ENCODE data around the gene ANXA11. TPM values are rescaled to one million over a fixed set of nuclear protein-coding genes. Genes with fewer than 3 reads are reported as not detected.

ANXA11 gene
- total RNA-seq, 3 donors from 2014 or later: 252 to 424 (median 367) TPM

DNA sequence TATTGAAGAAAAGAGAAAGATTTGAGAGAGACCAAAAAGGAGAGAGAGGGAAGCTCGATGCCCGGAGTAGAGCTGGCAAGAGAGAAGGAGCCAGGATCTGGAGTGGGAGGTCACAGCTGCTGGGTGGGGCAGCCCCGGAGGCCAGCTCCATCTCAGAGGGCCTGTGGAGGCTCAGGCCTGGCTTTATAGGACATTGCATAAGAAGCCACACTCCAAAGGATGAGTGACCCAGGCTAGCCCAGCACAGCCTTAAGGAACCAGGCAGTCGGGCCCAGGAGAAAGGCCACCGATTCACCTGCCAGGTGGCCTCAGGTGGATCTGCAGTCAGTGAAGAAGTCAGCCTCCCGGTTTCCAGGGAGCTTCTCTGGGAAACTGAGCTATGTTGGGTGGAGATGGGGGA lies 72.1 kb downstream of the ANXA11 start:
- H3K36me3 ChIP-seq (ENCODE audit: low read depth): no peaks in the 10 kb centered on the region
- intact Hi-C loops (cut with DNase I, micrococcal nuclease): no loop called here
- no peaks in the 10 kb centered on the region for H3K4me1 ChIP-seq (ENCODE audit: low read depth)
- H3K9me3 ChIP-seq: no peaks in the 10 kb centered on the region
- DNase-seq: peak in 1 of 3 donors; percentile 60
- ATAC-seq: no peak
- no peak overlapping the region for H3K4me3 ChIP-seq
- TF ChIP-seq, protein P1, sequence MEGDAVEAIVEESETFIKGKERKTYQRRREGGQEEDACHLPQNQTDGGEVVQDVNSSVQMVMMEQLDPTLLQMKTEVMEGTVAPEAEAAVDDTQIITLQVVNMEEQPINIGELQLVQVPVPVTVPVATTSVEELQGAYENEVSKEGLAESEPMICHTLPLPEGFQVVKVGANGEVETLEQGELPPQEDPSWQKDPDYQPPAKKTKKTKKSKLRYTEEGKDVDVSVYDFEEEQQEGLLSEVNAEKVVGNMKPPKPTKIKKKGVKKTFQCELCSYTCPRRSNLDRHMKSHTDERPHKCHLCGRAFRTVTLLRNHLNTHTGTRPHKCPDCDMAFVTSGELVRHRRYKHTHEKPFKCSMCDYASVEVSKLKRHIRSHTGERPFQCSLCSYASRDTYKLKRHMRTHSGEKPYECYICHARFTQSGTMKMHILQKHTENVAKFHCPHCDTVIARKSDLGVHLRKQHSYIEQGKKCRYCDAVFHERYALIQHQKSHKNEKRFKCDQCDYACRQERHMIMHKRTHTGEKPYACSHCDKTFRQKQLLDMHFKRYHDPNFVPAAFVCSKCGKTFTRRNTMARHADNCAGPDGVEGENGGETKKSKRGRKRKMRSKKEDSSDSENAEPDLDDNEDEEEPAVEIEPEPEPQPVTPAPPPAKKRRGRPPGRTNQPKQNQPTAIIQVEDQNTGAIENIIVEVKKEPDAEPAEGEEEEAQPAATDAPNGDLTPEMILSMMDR (IDR thresholded peaks at IDR 0.05): no peak

DNA sequence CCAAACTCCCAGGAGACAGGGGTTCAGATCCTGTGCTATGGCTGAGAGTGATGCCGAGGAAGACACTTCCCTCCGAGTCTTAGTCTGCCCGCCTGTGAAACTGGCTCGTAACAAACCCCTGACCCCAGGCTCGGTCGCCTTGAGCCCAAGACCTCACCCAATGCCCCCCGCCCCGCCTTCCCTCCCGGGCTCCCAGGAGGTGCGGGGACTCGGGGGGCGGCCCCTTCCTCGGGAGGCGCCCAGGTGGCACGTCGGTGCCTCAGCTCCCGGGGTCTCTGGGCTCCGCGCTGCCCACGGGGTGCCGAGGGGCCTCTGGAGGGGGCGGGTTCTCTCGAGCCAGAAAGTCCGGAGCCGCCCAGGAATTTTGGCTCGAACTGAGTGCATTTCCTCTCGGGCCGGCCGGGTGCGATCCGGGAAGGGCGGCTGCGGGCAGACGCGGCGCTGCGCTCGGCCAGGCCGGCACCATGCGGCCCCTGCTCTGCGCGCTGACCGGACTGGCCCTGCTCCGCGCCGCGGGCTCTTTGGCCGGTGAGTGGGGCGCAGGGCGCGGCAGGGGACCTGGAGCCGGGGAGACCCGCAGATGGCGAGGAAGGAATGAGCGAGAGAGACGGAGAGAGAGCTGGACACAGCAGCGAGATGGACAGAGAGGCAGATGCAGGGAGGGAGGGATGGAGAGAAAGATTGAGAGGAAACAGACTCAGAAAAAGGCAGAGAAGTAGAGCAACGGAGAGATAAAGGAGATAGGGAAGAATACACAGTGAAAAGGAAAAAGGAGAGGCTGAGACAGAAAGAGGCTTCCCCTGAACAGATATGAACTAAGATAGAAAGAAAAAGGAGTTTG lies 72.8 kb downstream of the ANXA11 start, which contains the start of gene PLAC9:
Gene PLAC9, plus strand, starts transcription at position 432 of the 841 bp plus-strand sequence. Its CDS starts 33 bp downstream, at position 465.
- DNase-seq: no peak
- Histone ChIP-seq H3K36me3 (ENCODE audit: low read depth) (no peaks in the 10 kb centered on the region), H3K4me3 (no peak within 1 kb of the TSS), H3K4me1 (ENCODE audit: low read depth) (no peaks in the 10 kb centered on the region), H3K9me3 (no peaks in the 10 kb centered on the region)
- intact Hi-C loops (cut with DNase I, micrococcal nuclease): no loop called here
- ATAC-seq: peak; percentile 58
- TF ChIP-seq, protein P1 (IDR thresholded peaks at IDR 0.05): no peak

DNA sequence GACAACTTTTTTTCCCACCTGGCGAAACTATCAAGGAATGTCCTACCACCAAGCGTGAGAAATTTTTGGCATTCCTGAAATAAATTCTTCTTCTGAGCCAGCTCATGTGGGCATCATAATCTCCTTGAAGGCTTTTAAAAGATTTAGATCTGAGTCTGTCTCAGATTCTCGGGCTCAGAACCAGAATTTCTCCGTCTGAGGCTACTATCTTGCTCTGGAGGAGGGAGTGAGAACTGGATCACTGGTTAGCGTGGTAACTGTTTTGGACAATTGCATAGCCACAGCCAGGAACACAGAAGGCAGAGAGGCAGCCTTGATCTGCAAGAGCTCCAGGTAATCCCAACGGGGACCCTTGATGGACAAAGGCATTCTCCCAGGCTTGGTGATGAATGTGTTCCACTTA lies 73.8 kb downstream of the ANXA11 start:
- no peaks in the 10 kb centered on the region for H3K9me3 ChIP-seq
- TF ChIP-seq, protein P1 (IDR thresholded peaks at IDR 0.05): no peak
- no peak for ATAC-seq
- H3K4me1 ChIP-seq (ENCODE audit: low read depth): no peaks in the 10 kb centered on the region
- no peaks in the 10 kb centered on the region for H3K36me3 ChIP-seq (ENCODE audit: low read depth)
- no peak overlapping the region for H3K4me3 ChIP-seq
- DNase-seq: no peak
- intact Hi-C loops (cut with DNase I, micrococcal nuclease): no loop called here

DNA sequence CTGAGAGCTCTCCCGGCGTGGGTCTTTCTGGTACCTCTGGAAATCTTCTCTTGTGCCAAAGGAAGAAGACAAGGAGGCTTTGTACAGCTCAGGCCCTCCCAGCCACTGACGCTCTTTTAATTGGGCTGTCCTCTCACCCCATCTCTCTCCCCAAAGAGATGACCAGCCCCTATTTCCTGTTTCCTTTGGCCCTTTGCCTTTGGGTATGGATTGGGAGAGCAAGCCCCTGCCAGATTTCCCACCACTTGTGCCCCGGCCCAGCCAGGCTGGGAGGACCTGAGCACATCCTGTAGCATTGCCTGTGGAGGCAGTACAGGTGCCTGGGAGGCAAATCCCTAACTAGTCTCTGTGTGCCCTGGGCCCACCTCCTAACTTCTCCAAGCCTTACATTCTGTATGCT lies 78.5 kb downstream of the ANXA11 start:
- ATAC-seq (no peak), DNase-seq (no peak)
- no peak overlapping the region for H3K4me3 ChIP-seq
- no peaks in the 10 kb centered on the region for H3K36me3 ChIP-seq (ENCODE audit: low read depth)
- H3K9me3 ChIP-seq: no peaks in the 10 kb centered on the region
- TF ChIP-seq, protein P1 (IDR thresholded peaks at IDR 0.05): no peak
- H3K4me1 ChIP-seq (ENCODE audit: low read depth): no peaks in the 10 kb centered on the region
- intact Hi-C loops (cut with DNase I, micrococcal nuclease): no loop called here

DNA sequence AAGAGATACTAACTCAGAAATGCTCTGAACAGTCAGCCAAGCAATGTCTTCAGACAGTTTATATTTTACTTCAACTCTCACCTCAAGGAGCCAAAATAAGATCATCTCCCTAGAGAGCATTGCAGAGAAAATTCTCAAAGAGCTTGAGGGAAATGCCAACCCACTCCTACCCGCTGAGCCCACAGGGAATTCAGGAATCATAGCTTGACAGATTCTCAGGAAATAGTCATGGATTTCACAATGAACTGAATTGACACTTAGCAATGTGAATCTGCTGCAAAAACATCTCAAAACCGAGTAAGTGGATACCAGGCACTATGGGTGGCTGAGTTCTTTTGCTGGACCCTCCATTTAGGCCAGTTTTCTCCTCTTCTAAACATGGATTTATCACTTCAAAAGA lies 82.6 kb downstream of the ANXA11 start:
- intact Hi-C loops (cut with DNase I, micrococcal nuclease): no loop called here
- DNase-seq (no peak), ATAC-seq (no peak)
- H3K9me3 ChIP-seq: no peaks in the 10 kb centered on the region
- no peaks in the 10 kb centered on the region for H3K36me3 ChIP-seq (ENCODE audit: low read depth)
- H3K4me1 ChIP-seq (ENCODE audit: low read depth): no peaks in the 10 kb centered on the region
- TF ChIP-seq, protein P1 (IDR thresholded peaks at IDR 0.05): no peak
- no peak overlapping the region for H3K4me3 ChIP-seq

Measured in mucosa of descending colon (tissue), 3 donors.